Glutamatergic neuron (in vitro differentiated cells): Measurements from ENCODE around the gene ZDHHC18. TPM values are rescaled to one million over a fixed set of nuclear protein-coding genes. Genes with fewer than 3 reads are reported as not detected.
"Not testable (repeated sequence)": the region's sequence is repeated elsewhere in the genome, so short reads cannot be mapped to it uniquely, and the experiment has no call there.

Experiments used
- DNase-seq: peaks from one replicate; pipeline ENCODE4 v3.0.0; 2022
- H3K27ac Mint-ChIP-seq: one replicate; pipeline ENCODE4 v1.8.0; 2020; ENCODE audit warnings: mild to moderate bottlenecking, mixed read lengths, inconsistent platforms; ENCODE audit not compliant: unreplicated experiment
- H3K27me3 Mint-ChIP-seq: one replicate; pipeline ENCODE4 v1.8.0; 2020; ENCODE audit warnings: mild to moderate bottlenecking, moderate library complexity, mixed read lengths, inconsistent platforms; ENCODE audit not compliant: unreplicated experiment
- H3K36me3 Mint-ChIP-seq: one replicate; pipeline ENCODE4 v1.8.0; 2020; ENCODE audit warnings: mild to moderate bottlenecking, mixed read lengths, inconsistent platforms; ENCODE audit not compliant: unreplicated experiment
- H3K4me1 Mint-ChIP-seq: one replicate; pipeline ENCODE4 v1.8.0; 2020; ENCODE audit warnings: mild to moderate bottlenecking, low read depth, mixed read lengths, inconsistent platforms; ENCODE audit not compliant: unreplicated experiment
- H3K4me3 Mint-ChIP-seq: one replicate; pipeline ENCODE4 v1.8.0; 2020; ENCODE audit warnings: mild to moderate bottlenecking, mixed read lengths, inconsistent platforms; ENCODE audit not compliant: unreplicated experiment
- H3K9me3 Mint-ChIP-seq: one replicate; pipeline ENCODE4 v1.8.0; 2020; ENCODE audit warnings: mild to moderate bottlenecking, moderate library complexity, mixed read lengths, inconsistent platforms; ENCODE audit not compliant: unreplicated experiment
- total RNA-seq: library from RNA; stranded (reverse); fragmentation: NEBNext Ultra II Directional; extraction: Animal tissue kit (Norgen Biotek cat#: 25700); gene quantifications from one replicate; pipeline ENCODE4 v1.2.1, GENCODE V29; 2021; ENCODE audit not compliant: unreplicated experiment
- TF ChIP-seq, protein P1 (sequence below): fragments of 200-600 bp; sonication (generic); IDR thresholded peaks from one replicate; pipeline ENCODE4 v1.5.0; 2021; ENCODE audit not compliant: partially characterized antibody, unreplicated experiment

The ZDHHC18 gene
- total RNA-seq, 1 donor from 2014 or later: 52.6 TPM

GRCh38 chr1:26799479-26800142 lies 26.9 kb upstream of the ZDHHC18 start:
- peaks cover 3% of the 10 kb centered on the region for H3K9me3 Mint-ChIP-seq
- peaks cover 4% of the 10 kb centered on the region for H3K27me3 Mint-ChIP-seq
- no peak for DNase-seq
- peaks cover 3% of the 10 kb centered on the region for H3K4me1 Mint-ChIP-seq
- H3K27ac Mint-ChIP-seq: no peak overlapping the region
- H3K36me3 Mint-ChIP-seq: no peaks in the 10 kb centered on the region
- H3K4me3 Mint-ChIP-seq: no peak overlapping the region
- TF ChIP-seq, protein P1, sequence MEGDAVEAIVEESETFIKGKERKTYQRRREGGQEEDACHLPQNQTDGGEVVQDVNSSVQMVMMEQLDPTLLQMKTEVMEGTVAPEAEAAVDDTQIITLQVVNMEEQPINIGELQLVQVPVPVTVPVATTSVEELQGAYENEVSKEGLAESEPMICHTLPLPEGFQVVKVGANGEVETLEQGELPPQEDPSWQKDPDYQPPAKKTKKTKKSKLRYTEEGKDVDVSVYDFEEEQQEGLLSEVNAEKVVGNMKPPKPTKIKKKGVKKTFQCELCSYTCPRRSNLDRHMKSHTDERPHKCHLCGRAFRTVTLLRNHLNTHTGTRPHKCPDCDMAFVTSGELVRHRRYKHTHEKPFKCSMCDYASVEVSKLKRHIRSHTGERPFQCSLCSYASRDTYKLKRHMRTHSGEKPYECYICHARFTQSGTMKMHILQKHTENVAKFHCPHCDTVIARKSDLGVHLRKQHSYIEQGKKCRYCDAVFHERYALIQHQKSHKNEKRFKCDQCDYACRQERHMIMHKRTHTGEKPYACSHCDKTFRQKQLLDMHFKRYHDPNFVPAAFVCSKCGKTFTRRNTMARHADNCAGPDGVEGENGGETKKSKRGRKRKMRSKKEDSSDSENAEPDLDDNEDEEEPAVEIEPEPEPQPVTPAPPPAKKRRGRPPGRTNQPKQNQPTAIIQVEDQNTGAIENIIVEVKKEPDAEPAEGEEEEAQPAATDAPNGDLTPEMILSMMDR: no peak

- DNase-seq: peak; percentile 18
- H3K9me3 Mint-ChIP-seq, H3K36me3 Mint-ChIP-seq, H3K4me3 Mint-ChIP-seq, H3K4me1 Mint-ChIP-seq, H3K27me3 Mint-ChIP-seq, H3K27ac Mint-ChIP-seq: not testable (repeated sequence)
These were observed 22.6 kb upstream of the ZDHHC18 start for GRCh38 chr1:26803932-26804331.

DNA sequence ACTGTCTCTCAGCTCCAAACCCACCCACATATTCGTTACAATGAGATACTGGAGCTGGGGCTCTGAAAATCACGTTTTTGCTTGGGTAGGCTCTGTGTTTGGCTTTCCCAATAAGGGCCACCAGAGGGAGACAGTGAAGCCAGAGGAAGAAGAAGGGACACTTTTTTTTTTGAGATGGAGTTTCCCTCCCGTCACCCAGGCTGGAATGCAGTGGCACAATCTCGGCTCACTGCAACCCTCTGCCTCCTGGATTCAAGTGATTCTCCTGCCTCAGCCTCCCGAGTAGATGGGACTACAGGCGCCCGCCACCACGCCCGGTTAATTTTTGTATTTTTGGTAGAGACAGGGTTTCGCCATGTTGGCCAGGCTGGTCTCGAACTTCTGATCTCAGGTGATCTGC lies 16.4 kb upstream of the ZDHHC18 start:
- TF ChIP-seq, protein P1: peak; percentile 70
- H3K36me3 Mint-ChIP-seq, H3K4me1 Mint-ChIP-seq, H3K27ac Mint-ChIP-seq, H3K27me3 Mint-ChIP-seq, H3K9me3 Mint-ChIP-seq, H3K4me3 Mint-ChIP-seq: not testable (repeated sequence)
- DNase-seq: peak; percentile 61

DNA sequence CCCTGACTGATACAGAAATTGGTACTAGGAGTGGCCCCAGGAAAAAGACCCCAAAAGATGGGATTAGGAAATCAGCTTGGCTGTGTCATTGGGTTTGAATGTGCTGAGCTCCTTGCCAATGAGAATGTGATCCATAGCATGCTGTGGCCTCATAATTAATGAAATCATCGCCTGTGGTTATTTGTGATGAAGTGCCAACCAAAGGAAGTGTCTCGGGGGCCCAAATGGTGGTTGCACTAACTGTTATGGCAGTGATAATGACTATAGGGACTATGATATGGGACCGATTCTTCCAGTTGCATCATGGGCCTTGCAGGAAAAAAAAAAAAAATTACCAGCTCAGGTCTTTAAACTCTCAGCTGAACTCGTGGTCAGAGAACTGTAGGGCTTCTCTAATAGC lies 15.4 kb upstream of the ZDHHC18 start:
- Mint-ChIP-seq H3K36me3 (no peaks in the 10 kb centered on the region), H3K27ac (no peak overlapping the region), H3K4me1 (no peaks in the 10 kb centered on the region), H3K9me3 (peaks cover 2% of the 10 kb centered on the region), H3K27me3 (peaks cover 2% of the 10 kb centered on the region), H3K4me3 (no peak overlapping the region)
- no peak for DNase-seq
- TF ChIP-seq, protein P1: no peak

- Mint-ChIP-seq H3K4me1 (no peaks in the 10 kb centered on the region), H3K27me3 (peaks cover 2% of the 10 kb centered on the region), H3K36me3 (no peaks in the 10 kb centered on the region), H3K9me3 (peaks cover 3% of the 10 kb centered on the region), H3K4me3 (no peak overlapping the region), H3K27ac (no peak overlapping the region)
- TF ChIP-seq, protein P1: no peak
- no peak for DNase-seq
These were observed 14.8 kb upstream of the ZDHHC18 start for GRCh38 chr1:26811708-26812107.
